Tibial nerve (tissue), 4 donors: ENCODE data around the gene SLCO3A1.

ENCODE experiments used
- EP300 ChIP-seq, 2 donors: sonication (generic); formaldehyde crosslinking; IDR thresholded peaks; one replicate each; pipeline ENCODE4 v1.6.1; 2017; ENCODE audit warnings: antibody characterized with exemption in 2 of 2, mild to moderate bottlenecking in 1 of 2
- POLR2A ChIP-seq, 2 donors: fragments of 450-650 bp; IDR thresholded peaks; one replicate each; pipeline ENCODE4 v1.6.1; 2017; ENCODE audit warnings: antibody characterized with exemption in 2 of 2, mild to moderate bottlenecking in 2 of 2, moderate library complexity in 2 of 2
- TF ChIP-seq, protein P1 (sequence below), 5 experiments: fragments of 200-600 bp in 3 of 5; fragments of 450-650 bp in 2 of 5; sonication (generic) in 3 of 5; IDR thresholded peaks; one replicate each; pipeline ENCODE4 v1.5.1; 2016 to 2019; ENCODE audit warnings: antibody characterized with exemption in 5 of 5, mild to moderate bottlenecking in 3 of 5, moderate library complexity in 2 of 5

DNA sequence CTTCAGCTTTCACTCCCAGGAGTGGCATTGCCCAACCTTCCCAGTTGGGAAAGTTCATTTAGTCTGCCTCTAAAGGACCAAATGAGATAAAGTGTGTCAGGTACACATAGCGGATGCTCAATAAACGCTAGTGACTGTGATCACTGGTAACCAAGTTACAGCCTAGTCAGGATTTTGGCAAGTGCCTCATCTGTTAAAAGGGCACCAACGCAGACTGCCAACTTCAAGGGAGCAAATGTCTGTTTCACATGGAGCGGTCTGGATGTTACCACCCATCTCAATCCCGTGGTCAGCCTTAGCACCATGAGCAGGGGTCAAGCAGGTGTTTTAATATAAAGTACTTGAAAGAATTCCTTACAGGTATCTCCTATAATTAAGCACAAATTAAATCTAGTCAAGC is 22.7 kb downstream of the SLCO3A1 start:
- TF ChIP-seq, protein P1, sequence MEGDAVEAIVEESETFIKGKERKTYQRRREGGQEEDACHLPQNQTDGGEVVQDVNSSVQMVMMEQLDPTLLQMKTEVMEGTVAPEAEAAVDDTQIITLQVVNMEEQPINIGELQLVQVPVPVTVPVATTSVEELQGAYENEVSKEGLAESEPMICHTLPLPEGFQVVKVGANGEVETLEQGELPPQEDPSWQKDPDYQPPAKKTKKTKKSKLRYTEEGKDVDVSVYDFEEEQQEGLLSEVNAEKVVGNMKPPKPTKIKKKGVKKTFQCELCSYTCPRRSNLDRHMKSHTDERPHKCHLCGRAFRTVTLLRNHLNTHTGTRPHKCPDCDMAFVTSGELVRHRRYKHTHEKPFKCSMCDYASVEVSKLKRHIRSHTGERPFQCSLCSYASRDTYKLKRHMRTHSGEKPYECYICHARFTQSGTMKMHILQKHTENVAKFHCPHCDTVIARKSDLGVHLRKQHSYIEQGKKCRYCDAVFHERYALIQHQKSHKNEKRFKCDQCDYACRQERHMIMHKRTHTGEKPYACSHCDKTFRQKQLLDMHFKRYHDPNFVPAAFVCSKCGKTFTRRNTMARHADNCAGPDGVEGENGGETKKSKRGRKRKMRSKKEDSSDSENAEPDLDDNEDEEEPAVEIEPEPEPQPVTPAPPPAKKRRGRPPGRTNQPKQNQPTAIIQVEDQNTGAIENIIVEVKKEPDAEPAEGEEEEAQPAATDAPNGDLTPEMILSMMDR (IDR thresholded peaks at IDR 0.05), result no peak
- TF ChIP-seq EP300 (IDR thresholded peaks at IDR 0.05) (no peak), POLR2A (IDR thresholded peaks at IDR 0.05) (no peak)
